ENCODE measurements around the gene HOXC13.

The HOXC13 gene

DNA sequence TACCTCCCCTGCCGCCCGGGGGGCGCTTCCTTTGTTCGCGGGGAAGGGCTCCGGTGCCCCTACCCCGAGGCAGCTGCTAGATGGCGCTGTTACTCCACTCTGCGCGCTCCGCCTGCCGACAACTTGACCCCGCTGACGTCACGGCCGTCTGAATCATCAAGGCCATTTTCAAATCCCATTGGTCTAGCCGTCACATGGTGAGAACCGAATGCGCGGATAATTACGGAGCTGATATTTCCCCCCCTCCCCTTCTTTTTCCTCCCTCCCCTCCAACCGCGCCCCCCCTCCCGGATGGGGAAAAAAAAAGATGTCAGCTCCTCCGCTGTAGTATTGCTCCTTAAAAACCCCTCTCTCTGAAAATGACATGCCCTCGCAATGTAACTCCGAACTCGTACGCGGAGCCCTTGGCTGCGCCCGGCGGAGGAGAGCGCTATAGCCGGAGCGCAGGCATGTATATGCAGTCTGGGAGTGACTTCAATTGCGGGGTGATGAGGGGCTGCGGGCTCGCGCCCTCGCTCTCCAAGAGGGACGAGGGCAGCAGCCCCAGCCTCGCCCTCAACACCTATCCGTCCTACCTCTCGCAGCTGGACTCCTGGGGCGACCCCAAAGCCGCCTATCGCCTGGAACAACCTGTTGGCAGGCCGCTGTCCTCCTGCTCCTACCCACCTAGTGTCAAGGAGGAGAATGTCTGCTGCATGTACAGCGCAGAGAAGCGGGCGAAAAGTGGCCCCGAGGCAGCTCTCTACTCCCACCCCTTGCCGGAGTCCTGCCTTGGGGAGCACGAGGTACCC, 46.5 kb downstream of the HOXC13 start, which contains the start of gene HOXC10:
HOXC10 (plus strand) TSS at position 246 of the 791 bp plus-strand sequence; CDS start at position 360, 114 bp downstream.
- peak; percentile 97 to 98 for DNase-seq
- Histone ChIP-seq H3K27ac (peak within 1 kb of the TSS; percentile 93 to 98), H3K4me1 (peaks cover 4 to 52% (median 31%) of the 10 kb centered on the region in 4 donors), H3K27me3 (no peaks in the 10 kb centered on the region), H3K36me3 (no peaks in the 10 kb centered on the region), H3K4me3 (peak within 1 kb of the TSS; percentile 64 to 84), H3K9me3 (no peaks in the 10 kb centered on the region)
- peak; percentile 77 to 82 for TF ChIP-seq CTCF (IDR thresholded peaks at IDR 0.05)
- intact Hi-C loops (cut with DNase I; ENCODE audit: low total_unique reads), result loop anchor here (5.0 kb wide), 1 partner anchor 217 kb away; no protein-coding TSS in a partner anchor

DNA sequence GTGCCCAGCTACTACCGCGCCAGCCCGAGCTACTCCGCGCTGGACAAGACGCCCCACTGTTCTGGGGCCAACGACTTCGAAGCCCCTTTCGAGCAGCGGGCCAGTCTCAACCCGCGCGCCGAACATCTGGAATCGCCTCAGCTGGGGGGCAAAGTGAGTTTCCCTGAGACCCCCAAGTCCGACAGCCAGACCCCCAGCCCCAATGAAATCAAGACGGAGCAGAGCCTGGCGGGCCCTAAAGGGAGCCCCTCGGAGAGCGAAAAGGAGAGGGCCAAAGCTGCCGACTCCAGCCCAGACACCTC, 47.0 kb downstream of the HOXC13 start:
- Histone ChIP-seq H3K27ac (peak overlapping the region; percentile 93 to 98), H3K4me1 (peaks cover 4 to 55% (median 33%) of the 10 kb centered on the region in 4 donors), H3K36me3 (no peaks in the 10 kb centered on the region), H3K9me3 (no peaks in the 10 kb centered on the region), H3K4me3 (peak overlapping the region; percentile 64 to 84), H3K27me3 (no peaks in the 10 kb centered on the region)
- no peak for DNase-seq
- intact Hi-C loops (cut with DNase I; ENCODE audit: low total_unique reads), result no loop called here
- no peak for TF ChIP-seq CTCF (IDR thresholded peaks at IDR 0.05)

- DNase-seq, result no peak
- Histone ChIP-seq H3K4me1 (peaks cover 4 to 57% (median 34%) of the 10 kb centered on the region in 4 donors), H3K4me3 (peak overlapping the region; percentile 64 to 84), H3K9me3 (no peaks in the 10 kb centered on the region), H3K27me3 (no peaks in the 10 kb centered on the region), H3K27ac (peak overlapping the region; percentile 93 to 98), H3K36me3 (no peaks in the 10 kb centered on the region)
- intact Hi-C loops (cut with DNase I; ENCODE audit: low total_unique reads), result no loop called here
- TF ChIP-seq CTCF (IDR thresholded peaks at IDR 0.05), result peak in 1 of 2 experiments; percentile 35
These were observed 47.5 kb downstream of the HOXC13 start for GRCh38 chr12:53985994-53986685.

GRCh38 chr12:53986686-53987483, 48.3 kb downstream of the HOXC13 start:
- H3K27ac ChIP-seq, result peak overlapping the region; percentile 93 to 98
- peak overlapping the region; percentile 64 to 84 for H3K4me3 ChIP-seq
- no peak for DNase-seq
- H3K9me3 ChIP-seq, result no peaks in the 10 kb centered on the region
- intact Hi-C loops (cut with DNase I; ENCODE audit: low total_unique reads), result no loop called here
- no peak for TF ChIP-seq CTCF (IDR thresholded peaks at IDR 0.05)
- no peaks in the 10 kb centered on the region for H3K27me3 ChIP-seq
- H3K36me3 ChIP-seq, result no peaks in the 10 kb centered on the region
- H3K4me1 ChIP-seq, result peaks cover 4 to 64% (median 39%) of the 10 kb centered on the region in 4 donors

DNA sequence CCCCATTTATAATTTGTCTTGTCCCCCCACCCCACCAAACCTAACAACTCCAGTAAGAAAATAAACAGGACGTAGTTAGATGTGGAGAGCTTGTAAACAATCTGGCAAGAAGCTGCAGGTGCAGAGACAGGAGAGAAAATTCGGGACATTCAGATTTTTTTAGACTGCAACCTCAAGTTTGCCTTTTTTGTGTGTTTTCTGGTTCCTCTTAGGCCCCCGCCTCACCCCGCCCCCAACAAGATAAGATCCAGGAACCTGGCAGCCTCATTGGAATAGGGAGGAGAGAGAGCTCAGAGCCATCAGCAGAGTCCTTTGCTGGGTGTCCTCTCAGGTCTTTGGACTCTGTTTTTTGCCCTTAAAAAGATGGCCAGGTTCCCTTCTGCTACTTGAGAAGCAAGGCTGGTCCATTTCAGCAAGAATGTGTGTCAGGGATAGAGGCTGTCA, 49.2 kb downstream of the HOXC13 start:
- DNase-seq, result no peak
- Histone ChIP-seq H3K9me3 (no peaks in the 10 kb centered on the region), H3K36me3 (no peaks in the 10 kb centered on the region), H3K27me3 (no peaks in the 10 kb centered on the region), H3K4me1 (peaks cover 4 to 73% (median 48%) of the 10 kb centered on the region in 4 donors), H3K27ac (peak overlapping the region; percentile 93 to 98), H3K4me3 (peak overlapping the region; percentile 64 to 84)
- no peak for TF ChIP-seq CTCF (IDR thresholded peaks at IDR 0.05)
- intact Hi-C loops (cut with DNase I; ENCODE audit: low total_unique reads), result no loop called here

Data from tibial artery (tissue), 4 donors.